H1 (cell line): ENCODE data around the gene PLVAP. TPM values are rescaled to one million over a fixed set of nuclear protein-coding genes. Genes with fewer than 3 reads are reported as not detected.

Experiments used
- EP300 ChIP-seq, 2 experiments: IDR thresholded peaks; 1 replicate in 1 of 2; 2 replicates in 1 of 2; pipeline ENCODE4 v1.6.1; 2011 to 2012; ENCODE audit warnings: low read depth in 2 of 2, low read length in 2 of 2, mild to moderate bottlenecking in 2 of 2, borderline replicate concordance in 1 of 2, inconsistent platforms in 1 of 2, moderate library complexity in 1 of 2
- KDM4A ChIP-seq: IDR thresholded peaks from one replicate; pipeline ENCODE4 v1.7.1; 2012; ENCODE audit warnings: low read depth, mild to moderate bottlenecking, moderate library complexity, low read length, inconsistent platforms; ENCODE audit not compliant: severe bottlenecking
- MAFK ChIP-seq: IDR thresholded peaks from 2 replicates; pipeline ENCODE4 v1.6.1; 2012; ENCODE audit warnings: low read depth, mild to moderate bottlenecking, improper control_type of control experiment, low read length
- RBBP5 ChIP-seq: IDR thresholded peaks from 2 replicates; pipeline ENCODE4 v1.7.1; 2012; ENCODE audit warnings: low read depth, mild to moderate bottlenecking, inconsistent platforms, low read length, moderate library complexity, borderline replicate concordance
- RNF2 ChIP-seq: fragments of 200-900, 300-1000 bp; sonication (generic); IDR thresholded peaks from 2 replicates; pipeline ENCODE4 v1.7.1; 2016; ENCODE audit warnings: borderline replicate concordance, low read depth, mild to moderate bottlenecking, antibody characterized with exemption, low read length; ENCODE audit not compliant: poor library complexity, severe bottlenecking; ENCODE audit errors: missing control alignments
- RXRA ChIP-seq: IDR thresholded peaks from 2 replicates; pipeline ENCODE4 v1.6.1; 2011; ENCODE audit warnings: low read depth, mild to moderate bottlenecking, low read length, moderate library complexity; ENCODE audit not compliant: insufficient read depth
- SRF ChIP-seq: IDR thresholded peaks from 2 replicates; pipeline ENCODE4 v1.6.1; 2011; ENCODE audit warnings: mild to moderate bottlenecking, low read depth, low read length, moderate library complexity
- ZNF274 ChIP-seq: IDR thresholded peaks from 2 replicates; pipeline ENCODE4 v1.7.0; 2012; ENCODE audit warnings: low read length, borderline replicate concordance; ENCODE audit errors: extremely low read depth
- polyA plus RNA-seq, 7 experiments: library from polyadenylated mRNA; depleted of rRNA in 3 of 7; stranded (reverse) in 5 of 7; unstranded in 2 of 7; fragments of >200 nt in 5 of 7; fragments of 200-250 nt in 2 of 7; gene quantifications; 1 replicate in 5 of 7; 2 replicates in 1 of 7; 4 replicates in 1 of 7; pipeline versions ENCODE4 v1.2.1 to v1.2.3, GENCODE V29; 2011 to 2013; ENCODE audit warnings: missing spikeins in 2 of 7, mixed read lengths in 2 of 7
- total RNA-seq: library from RNA; stranded (reverse); fragmentation: NEBNext Ultra II Directional; extraction: Animal tissue kit (Norgen Biotek cat#: 25700); gene quantifications from 2 replicates; pipeline ENCODE4 v1.2.1, GENCODE V29; 2021
- TF ChIP-seq, protein P1 (sequence below): IDR thresholded peaks from 2 replicates; pipeline ENCODE4 v1.6.1; 2012; ENCODE audit warnings: inconsistent platforms

Gene PLVAP
- total and polyA plus RNA-seq, 2 of the 8 experiments (the other 6 are each of a cell fraction or from before 2014, with no cell fraction given) = 0.32 TPM; not detected in 1

DNA sequence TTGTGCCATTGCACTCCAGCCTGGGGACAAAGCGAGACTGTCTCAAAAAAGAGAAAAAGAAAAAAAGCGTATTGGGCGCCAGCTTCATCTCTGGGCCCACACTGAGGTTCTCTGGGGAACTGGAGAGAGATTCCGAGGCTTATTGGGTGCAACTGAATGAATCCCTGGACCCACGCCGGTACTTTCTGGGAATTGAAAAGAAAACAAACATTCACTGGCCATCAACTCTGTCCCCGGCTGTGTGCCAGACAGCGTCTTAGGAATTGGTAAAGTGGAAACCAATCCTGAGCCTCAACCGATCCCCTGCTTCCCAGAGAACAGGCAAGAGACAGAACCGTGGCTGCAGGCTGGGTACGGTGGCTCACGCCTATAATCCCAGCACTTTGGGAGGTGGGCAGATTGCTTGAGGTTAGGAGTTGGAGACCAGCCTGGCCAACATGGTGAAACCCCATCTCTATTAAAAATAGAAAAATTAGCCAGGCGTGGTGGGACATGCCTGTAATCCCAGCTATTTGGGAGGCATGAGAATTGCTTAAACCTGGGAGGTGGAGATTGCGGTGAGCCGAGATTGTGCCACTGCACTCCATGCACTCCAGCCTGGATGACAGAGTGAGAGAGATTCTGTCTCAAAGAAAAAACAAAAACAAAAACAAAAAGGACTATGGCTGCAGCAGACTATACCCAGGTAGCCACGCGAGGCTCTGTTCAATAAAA lies 51.1 kb downstream of the PLVAP start (continued):
- no peak for TF ChIP-seq KDM4A
- TF ChIP-seq SRF = no peak
- no peak for TF ChIP-seq MAFK
- no peak for TF ChIP-seq RNF2
- no peak for TF ChIP-seq ZNF274
- no peak for TF ChIP-seq RXRA
- TF ChIP-seq RBBP5 = no peak
- TF ChIP-seq, protein P1, sequence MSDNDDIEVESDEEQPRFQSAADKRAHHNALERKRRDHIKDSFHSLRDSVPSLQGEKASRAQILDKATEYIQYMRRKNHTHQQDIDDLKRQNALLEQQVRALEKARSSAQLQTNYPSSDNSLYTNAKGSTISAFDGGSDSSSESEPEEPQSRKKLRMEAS = no peak
- TF ChIP-seq EP300 (IDR thresholded peaks at IDR 0.05; ENCODE audit: borderline replicate concordance in 1 of 2, low read depth in 2 of 2, low read length in 2 of 2) = no peak
